Glomerular visceral epithelial cell (primary cell): ENCODE data around the gene RHOV.
A peak's percentile ranks its signal among the peaks of the same experiment; 100 is the strongest.

Source experiments
- DNase-seq: peaks from one replicate; pipeline ENCODE4 v3.0.0-alpha.2; 2016; ENCODE audit errors: extremely low spot score

Gene RHOV, protein sequence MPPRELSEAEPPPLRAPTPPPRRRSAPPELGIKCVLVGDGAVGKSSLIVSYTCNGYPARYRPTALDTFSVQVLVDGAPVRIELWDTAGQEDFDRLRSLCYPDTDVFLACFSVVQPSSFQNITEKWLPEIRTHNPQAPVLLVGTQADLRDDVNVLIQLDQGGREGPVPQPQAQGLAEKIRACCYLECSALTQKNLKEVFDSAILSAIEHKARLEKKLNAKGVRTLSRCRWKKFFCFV

DNA sequence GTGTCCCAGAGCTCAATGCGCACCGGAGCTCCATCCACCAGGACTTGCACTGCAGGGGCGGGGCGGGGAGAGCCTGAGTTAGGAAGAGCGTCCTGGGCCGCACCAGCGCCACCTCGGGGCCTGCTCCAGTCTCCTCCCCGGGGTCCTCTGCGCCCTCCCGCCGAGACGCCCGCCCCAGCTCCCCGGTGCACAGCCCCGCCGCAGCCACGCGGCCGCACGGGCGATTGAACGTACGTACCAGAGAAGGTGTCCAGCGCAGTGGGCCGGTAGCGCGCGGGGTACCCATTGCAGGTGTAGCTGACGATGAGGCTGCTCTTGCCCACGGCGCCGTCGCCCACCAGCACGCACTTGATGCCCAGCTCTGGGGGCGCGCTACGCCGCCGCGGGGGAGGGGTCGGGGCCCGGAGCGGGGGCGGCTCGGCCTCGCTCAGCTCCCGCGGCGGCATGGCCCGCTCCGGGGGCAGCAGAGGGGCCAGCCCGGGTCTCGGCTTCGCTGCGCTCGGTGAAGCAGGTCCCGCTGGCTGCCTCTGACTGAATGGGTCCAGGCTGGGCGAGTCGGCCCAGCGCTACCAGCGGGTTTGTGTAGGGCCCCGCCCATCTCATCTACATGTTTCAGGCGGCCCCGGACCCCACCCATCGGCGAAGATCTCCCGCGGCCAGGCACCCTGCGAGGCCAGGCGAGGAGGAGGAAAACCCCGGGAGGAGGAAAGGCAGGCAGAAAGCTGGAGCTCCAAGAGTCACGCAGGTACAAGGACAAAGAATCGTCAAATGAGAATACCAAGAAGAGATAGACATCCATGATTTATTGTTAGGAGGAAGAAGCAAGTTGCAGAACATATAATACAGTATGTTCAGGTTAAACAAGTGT is at the start of gene RHOV:
RHOV (minus strand) TSS at position 541 of the 868 bp plus-strand sequence; CDS start at position 446, 95 bp downstream.
- DNase-seq, result peak; percentile 75

DNA sequence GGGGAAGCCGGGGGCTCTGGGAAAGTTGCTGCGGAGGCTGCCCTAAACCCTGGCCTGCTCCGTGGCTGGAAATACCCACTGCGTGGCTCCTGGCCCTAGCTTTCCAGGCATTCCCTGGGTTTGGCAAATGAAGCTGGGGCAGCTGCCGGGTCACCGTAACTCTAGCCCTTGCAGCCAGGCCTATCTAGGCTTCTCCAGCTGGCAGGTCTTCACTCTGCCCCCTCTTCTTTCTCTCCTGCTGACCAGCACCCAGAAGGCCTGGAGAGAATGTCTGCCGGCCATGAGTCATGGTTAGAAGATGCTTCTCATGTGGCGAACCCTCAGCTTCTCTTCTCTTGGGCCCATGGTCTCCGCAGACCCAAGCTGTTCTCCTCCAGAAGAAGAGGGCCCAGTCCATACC is 49.5 kb upstream of the RHOV start:
- no peak for DNase-seq

DNA sequence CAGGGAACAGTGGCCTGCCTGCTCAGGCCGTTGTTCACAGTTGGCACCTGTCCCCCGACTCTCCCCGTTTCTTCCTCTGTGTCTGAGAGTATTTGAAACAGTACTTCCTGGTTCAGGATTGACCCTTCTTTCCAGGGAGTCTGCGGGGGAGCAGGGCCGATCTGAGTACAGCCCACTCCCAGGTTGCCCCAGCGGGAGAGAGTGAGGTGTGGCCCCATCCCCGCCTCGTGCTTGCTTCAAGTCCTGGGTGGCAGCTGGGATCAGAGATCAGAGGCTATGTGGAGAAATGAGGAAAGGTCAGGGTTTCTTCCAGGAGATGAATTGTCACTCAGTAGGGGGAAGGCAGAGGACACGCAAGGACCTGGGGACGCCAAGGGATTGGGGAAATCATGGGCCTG is 48.6 kb upstream of the RHOV start:
- DNase-seq, result no peak

DNA sequence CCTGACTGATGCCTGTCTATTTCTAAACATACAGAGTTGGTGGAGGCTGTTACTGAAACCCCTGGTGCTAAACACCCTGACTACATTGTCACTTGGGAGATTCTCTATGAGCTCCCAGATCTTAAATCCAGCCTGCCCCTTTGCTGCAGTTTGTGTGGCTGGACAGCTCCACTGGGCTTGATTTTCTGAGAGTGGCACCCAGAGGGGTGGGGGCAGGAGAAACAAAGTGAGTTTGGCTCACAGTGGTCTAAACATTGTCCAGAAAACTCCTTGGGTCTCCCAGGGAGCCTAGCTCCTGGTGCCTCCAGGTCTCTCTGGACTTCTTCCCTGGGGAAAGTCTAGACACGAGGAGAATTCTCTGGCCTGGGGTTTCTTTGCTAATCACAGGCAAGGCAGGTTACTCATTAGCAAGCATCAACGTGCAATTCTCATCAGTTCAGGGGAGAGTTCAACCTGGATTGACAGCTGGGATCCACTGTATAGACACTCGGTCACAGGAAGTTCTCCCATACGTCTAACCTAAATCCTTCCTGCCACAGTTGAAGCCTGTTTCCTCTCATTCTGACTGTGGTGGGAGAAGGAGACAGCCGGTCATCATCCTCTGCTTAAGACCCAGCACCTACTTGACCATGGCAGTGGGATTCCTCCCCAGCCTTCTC is 48.0 kb upstream of the RHOV start:
- no peak for DNase-seq

DNA sequence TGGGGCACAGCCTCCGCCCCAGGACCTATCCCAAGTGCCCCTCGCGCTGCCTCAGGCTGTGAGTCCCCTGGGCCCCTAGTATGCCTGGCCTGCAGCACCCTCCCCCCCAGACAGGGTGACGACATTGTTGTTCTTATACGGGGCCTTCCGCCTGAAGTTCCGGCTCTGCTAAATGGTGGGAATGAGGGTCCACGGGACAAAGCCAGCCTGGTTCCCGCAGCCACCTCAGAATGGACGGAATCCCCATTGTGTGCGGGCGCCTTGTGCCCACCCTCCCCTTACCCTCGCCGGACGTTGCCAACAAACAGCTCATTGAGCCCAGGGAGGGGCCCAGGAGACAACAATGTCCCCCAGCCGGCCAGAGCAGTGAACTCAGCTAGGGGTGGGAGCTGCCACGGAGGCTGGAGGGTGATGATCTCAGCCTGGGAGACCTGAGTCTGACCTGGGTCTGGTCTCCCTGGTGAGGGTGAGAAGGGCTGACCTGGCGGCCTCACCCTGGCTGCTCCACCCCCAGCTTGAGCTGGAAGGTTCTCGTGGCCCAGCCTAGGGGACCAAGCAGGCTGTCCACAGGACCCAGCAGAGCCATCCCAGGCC is 44.9 kb upstream of the RHOV start:
- no peak for DNase-seq

DNA sequence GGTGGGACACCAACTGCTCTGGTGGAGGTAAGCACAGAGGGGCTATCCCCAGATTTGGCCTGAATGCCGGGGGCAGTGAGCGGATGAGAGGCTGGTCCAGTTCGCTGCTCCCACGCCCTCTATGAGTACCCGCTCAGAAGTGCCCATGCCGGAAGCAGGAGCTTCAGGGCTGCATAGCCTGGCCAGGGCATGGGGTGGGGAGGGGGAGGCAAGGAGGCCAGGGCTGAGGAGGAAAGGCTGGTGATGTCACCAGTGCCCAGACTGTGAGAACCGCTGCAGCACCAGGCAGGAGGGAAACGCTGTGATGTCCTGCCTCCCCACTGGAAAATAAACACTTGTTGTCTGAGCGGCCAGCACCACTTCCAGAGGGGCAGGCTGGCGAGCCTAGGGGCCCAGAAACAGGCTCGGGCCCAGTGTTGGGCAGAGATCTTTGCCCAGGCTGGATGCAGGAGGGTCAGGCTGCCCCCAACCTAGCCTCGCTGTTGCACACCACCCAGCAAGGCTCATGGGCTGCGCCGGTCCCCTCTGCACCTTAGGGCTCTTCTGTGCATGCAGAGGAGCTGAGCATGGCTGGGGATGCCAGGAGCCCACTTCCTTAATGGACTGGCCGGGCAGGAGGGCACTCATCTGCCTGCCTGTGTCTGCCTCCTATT is 44.2 kb upstream of the RHOV start:
- no peak for DNase-seq

DNA sequence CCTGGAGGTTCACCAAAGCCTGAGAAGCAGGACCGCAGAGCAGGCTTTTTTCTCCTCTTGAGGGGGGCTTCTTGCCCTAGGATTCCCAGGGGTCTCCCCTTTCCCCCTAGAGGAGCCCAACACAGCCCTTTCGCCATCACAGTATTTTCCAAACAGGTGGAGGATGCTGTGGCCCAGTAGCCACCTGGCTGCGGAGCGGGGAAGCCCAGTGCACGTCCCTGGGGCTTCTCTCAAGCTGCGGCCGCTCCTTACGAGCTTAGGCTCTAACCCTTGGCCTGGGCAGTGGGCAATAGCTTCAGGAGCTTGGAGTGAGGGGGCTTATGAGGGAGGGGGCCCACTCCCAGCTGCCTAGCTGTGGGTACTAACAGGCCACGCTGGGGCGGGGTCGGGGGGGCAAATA is 43.6 kb upstream of the RHOV start:
- no peak for DNase-seq

DNA sequence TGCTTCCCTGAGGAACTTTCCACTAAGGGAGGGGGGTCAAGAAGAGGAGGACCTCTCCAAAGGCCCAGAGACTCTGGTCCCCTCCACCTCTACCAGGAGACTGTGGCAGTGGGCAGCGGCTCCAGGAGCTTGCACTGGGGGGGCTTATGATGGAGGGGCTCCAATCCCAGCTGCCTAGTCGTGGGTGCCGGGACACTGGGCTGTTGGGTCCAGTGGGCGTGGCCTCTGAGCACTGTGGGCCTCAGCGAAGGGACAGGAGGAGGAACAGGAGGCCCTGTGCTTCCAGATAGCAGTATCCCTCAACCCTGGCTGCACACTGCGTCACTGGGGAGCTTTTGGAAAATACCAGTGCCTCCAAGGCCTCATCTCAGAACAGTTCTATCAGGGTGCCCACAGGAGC is 41.6 kb upstream of the RHOV start:
- DNase-seq, result no peak

DNA sequence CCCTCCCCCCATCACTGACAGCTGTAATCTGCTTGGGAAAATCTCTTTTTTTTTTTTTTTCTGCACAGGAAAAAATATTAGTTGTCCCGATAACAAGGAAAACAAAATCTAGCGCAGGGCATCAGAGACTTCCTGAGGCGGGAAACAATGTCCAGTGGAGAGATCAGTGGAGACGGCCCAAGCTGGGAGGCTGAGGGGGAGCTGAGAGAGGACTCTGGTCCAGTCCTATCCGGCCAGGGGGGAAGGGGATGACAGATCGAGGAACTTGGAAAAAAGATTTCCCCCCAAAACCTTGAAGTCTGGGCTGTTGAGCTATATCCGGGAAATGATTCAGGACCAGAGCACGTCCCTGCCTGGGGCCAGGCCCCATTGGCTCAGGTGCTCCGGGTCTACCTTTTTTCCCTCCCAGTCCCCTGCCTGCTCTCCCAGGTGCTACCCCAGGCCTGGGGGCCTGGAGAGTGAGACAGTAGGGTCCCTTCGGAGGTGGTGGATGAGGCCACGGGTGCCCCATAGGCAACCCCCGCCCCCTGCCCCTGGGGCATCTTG is 41.2 kb upstream of the RHOV start:
- DNase-seq, result no peak

DNA sequence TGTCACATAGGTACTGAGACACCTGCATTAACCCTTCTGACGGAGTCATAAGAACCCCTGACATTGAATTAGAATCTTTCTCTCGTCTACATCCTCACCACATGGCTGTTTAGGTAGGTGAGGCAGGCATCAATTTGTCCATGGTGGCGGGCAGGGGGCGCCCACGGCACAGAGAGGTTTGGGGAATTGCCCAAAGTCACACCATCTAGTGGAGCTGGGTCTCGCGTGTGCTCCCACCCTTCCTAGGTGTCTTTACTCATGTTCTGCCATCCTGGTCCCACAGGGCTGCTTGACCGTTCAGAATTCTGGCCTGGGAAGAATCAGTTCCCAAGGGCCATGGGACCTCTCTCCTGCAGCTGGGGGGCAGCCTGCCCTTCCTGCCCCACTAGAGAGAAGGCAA is 40.5 kb upstream of the RHOV start:
- DNase-seq, result no peak

DNA sequence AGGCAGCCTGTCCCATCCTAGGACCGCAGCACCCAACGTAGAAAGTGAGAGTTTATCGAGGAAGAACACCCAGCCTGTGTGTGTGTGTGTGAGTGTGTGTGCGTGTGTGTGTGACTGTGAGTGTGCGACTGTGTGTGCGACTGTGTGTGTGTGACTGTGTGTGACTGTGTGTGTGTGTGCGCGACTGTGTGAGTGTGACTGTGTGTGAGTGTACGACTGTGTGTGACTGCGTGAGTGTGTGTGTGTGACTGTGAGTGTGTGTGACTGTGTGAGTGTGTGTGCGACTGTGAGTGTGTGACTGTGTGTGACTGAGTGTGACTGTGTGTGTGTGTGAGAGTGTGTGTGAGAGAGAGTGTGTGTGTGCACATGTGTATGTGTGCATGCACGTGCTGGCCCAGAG is 40.0 kb upstream of the RHOV start:
- DNase-seq, result no peak

DNA sequence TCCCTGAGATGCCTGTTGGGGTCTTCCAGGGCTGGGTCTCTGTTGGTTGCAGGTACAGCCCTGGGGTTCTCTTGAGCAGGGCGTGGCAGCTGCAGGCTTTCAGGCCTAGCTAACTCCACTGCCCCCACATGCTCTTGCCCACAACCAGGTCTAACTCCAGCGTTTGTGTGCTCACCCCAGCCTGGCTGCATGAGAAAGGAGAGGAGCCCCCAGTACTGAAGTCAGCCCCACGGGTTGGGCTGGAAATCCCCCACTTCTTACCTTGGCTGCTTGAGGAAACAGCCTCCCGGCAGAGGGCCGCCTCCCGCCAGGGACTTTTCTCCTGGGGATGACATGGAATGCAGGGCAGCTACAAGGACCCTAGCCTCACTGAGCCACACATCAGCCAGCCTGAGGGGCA is 38.4 kb upstream of the RHOV start:
- no peak for DNase-seq

DNA sequence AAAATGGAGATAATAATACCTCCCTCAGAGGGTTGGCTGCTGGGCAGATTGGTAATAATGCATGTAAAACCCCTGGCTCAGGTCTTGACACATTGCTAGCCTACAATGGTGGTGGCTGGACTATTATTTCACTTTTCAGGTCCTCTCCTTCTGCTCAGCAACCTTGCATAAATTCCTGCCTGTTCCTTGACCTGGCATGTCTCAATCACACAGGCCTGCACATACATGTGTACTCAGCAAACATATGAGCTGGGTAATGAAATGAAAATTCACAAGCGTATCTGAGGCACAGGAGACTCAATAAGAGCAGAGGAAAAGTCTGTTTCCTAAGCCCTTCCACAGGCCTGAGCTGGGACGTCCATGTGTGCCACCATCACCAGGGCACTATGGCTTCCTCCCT is 37.7 kb upstream of the RHOV start:
- no peak for DNase-seq

DNA sequence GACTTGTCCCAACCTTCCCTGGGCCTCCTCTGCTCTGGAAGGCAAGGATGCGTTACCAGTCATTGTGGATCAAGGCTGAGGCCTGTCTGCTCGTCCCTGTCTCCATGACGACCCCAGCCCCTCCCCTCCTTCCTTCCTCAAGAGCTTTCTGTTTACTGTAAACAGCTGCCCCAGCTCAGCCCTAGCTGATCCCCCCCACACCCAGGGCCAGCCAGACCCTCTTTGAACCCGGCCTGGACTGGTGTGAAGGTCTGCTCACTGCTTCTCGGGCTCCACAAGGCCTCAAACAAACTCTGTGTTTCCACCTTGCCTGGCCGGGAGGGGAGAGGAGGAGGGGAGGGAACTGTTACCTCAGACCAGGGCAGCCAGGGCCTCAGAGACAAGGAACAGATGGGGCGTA is 37.1 kb upstream of the RHOV start:
- no peak for DNase-seq

DNA sequence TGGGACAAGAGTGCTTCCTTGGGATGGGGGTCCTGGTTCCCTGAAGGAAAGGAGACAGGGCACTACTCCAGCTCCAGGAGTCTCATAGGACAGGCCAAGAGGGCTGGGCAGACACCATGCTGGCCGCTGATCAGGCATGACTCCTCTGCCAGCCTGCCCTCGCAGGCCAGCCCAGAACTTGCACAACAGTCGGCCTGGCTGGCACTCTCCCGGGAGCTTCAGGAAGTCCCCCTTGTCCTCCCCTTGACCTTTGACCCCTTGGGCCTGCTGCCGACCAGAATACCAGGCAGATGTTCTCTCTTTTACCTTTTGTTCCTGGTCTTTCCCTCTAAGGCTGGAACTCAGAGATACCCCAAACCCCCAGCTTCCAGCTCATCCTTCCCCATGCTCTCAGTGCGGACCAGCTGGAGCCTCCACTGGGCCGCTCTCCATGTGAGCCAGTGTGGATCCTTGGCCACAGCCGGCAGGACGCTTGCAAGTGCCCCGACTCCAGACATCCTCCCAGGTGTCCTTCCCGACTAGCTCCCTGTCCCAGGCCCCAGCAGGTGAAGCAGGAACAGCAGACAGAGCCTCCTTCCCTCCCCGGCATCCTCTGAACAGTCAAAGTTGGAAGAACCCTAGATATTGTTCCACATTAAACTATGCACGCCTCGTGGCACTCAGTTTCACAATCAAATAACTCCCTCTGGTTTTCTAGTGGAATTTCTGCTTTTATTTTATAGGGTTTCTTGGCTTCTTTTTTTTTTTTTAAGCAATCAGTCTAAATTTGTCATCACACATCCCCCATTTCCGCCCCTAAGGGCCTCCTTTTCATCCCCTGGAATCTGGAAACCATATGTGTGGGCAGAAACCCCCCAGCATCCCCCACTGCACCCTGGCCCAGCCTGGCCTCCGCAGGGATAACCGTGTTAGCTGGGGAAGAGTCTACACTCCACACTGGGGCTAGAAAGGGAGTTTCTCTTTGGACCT is 35.9 kb upstream of the RHOV start:
- DNase-seq, result no peak

DNA sequence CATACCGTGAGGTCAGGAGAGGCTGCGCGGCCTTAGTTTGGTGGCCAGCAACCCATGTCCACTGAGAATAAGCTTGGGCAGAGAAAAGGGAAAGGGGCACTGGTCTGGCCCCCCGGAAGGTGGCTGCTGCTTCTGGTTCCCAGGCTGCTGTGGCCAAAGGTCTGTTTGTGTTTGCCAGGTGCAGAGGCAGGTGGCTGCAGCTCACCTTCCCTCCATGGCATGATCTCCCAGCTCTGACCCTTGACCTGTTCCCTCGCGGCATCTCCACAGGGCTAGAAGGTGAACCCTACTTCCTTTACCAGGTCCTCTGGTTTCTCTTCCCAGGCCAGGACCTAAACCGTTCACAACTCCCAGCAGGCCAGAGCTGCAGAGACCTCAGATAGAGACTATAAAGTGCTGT is 34.1 kb upstream of the RHOV start:
- no peak for DNase-seq

DNA sequence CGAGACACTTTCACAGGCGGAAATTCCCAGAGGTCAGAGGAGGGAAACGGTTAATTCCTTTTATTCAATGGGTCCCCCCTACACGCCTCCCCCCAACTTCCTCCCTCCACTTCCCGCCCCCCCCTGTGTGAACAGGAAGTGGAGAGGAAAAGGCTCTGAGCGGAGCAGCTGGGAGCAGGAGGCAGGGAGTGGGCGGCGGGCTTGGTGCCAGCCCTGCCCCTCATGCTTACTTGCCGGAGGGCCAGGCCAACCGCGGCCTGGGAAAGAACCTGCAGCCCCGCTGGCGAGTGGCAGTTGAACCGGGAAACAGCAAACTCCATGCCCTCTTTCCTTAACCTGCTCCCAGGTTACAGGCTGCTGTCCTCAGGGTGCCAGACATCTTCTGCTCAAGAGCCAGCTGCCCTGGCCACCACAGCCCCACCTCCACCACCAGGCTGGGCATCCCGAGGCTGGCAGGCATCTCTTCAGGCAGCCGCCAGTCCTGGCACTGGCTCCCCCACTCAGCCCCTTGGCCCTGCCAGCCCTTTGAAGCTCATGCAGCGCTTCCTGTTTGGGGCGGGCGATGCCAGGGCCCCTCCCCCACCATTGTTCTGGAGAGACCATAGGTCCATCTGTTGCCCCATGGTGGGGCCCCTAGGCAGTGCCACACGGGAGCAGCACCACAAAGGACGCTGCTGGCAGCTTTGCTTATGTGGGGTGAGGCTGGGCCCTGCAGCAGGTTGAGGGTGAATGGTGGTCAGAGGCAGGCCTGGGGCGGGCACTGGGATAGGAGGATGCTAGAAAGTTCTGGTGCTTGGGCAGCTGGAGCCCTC is 33.2 kb upstream of the RHOV start:
- no peak for DNase-seq

DNA sequence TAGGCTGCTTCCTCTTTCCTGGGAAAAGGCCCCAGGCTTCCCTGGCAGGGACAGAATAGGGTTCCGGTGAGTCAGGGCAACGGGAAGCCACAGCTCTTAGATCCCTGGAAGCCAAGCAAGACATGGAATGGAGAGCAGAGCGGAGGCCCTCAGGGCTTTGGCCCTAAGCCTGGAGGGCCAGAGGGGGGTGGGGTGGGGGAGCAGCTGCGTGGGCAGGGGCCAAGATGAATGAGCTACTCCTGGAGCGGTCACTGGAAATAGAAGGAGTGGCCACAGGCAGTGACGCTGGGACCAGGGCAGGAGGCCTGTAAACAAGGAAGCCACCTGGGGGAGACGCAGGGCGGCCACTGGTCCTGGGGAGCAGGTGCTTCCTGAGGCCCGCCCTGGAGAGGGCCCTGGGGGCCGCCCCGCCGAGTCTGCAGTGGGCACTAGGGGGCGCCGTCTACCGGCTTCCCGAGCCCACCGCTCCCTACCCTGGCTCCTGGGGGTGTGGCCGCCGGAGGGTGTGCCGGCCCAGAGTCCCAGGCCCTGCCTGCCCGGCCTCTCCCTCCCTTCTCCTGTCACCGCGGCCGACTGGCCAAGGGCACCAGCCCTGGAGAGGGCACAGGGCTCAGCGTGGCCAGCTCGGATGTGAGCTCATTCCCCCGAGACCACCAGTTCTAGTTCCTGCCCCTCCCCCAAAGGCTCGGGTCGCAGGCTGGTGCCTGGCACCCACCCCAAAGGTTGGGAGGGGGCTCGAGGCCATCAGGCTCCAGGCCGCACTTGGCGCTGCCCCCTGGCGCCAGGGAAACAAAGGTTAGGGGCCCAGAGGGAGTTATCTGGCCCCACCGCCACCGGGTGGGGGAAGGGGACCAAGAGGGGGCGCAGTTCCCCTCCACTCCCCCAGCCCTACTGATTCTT is 32.3 kb upstream of the RHOV start:
- DNase-seq, result peak; percentile 95
